ENCODE measurements around the gene IBSP. TPM values are rescaled to one million over a fixed set of nuclear protein-coding genes. Genes with fewer than 3 reads are reported as not detected.

The IBSP gene
- total RNA-seq, 1 donor from 2014 or later, result not detected

DNA sequence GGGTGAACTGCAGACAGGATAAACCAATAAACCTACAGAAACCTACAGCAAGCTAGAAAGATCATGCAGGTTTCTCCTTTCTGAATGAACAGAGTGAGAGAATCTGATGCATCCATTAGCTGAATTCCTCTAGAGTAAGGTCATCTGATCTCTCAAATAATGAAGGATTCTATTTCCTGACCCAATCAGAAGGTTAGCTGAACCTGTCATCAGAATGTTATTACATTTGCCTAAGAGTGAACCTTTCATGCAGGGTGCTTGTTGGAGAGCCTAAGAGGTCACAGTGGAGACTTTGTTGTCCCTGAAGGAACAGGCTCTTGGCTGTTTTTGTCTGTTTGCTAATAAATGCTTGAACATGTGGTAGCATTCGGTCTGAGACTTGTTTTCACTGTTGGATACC lies 57.5 kb downstream of the IBSP start:
- Histone ChIP-seq H3K4me3 (no peak overlapping the region), H3K27me3 (ENCODE audit: low read depth) (no peaks in the 10 kb centered on the region), H3K4me1 (peaks cover 5% of the 10 kb centered on the region), H3K9me3 (no peaks in the 10 kb centered on the region), H3K36me3 (no peaks in the 10 kb centered on the region), H3K27ac (no peak overlapping the region)
- intact Hi-C loops (cut with DNase I), result loop anchor here (10.0 kb wide), 1 partner anchor 118 kb away; the partner anchor contains the start of gene SPP1
- ATAC-seq, result no peak
- no peak for DNase-seq
- TF ChIP-seq, protein P1, sequence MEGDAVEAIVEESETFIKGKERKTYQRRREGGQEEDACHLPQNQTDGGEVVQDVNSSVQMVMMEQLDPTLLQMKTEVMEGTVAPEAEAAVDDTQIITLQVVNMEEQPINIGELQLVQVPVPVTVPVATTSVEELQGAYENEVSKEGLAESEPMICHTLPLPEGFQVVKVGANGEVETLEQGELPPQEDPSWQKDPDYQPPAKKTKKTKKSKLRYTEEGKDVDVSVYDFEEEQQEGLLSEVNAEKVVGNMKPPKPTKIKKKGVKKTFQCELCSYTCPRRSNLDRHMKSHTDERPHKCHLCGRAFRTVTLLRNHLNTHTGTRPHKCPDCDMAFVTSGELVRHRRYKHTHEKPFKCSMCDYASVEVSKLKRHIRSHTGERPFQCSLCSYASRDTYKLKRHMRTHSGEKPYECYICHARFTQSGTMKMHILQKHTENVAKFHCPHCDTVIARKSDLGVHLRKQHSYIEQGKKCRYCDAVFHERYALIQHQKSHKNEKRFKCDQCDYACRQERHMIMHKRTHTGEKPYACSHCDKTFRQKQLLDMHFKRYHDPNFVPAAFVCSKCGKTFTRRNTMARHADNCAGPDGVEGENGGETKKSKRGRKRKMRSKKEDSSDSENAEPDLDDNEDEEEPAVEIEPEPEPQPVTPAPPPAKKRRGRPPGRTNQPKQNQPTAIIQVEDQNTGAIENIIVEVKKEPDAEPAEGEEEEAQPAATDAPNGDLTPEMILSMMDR (IDR thresholded peaks at IDR 0.05), result no peak

DNA sequence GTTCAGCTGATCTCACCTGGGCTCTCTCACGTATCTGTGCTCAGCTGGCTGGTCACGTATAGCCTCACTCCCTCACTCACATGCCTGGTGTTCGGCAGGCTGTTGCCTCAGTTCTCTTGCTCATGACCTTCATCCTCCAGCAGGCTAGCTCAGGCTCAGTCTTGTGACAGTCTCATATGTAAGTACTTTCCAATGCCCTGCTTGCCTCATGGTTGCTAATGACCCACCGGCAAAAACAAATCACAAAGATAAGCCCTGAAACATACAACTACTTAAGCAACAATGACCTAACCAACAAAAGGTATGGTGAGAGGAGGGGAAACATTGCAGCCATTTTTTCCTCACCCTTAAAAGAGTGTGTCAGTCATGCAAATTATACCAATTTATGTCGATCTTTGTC lies 58.4 kb downstream of the IBSP start:
- intact Hi-C loops (cut with DNase I), result loop anchor here (10.0 kb wide), 1 partner anchor 117 kb away; the partner anchor contains the start of gene SPP1
- Histone ChIP-seq H3K27ac (no peak overlapping the region), H3K27me3 (ENCODE audit: low read depth) (no peaks in the 10 kb centered on the region), H3K36me3 (no peaks in the 10 kb centered on the region), H3K4me3 (no peak overlapping the region), H3K4me1 (peaks cover 4% of the 10 kb centered on the region), H3K9me3 (no peaks in the 10 kb centered on the region)
- TF ChIP-seq, protein P1 (IDR thresholded peaks at IDR 0.05), result no peak
- no peak for ATAC-seq
- DNase-seq, result no peak

Other genes with a start within 250 kb of the IBSP start
- gene DSPP, start 191.0 kb upstream of the IBSP start, total RNA-seq, result not detected
- gene DMP1, start 149.3 kb upstream of the IBSP start, total RNA-seq, result not detected
- gene MEPE, start 33.4 kb downstream of the IBSP start, total RNA-seq, result not detected
- 8.0 TPM for gene SPP1, start 176.2 kb downstream of the IBSP start, total RNA-seq
- gene PKD2, start 208.1 kb downstream of the IBSP start, total RNA-seq, result 21.4 TPM

Data from lower lobe of right lung (tissue), 2 donors.